IMR-90 (cell line): ENCODE data around the gene USP6NL. TPM values are rescaled to one million over a fixed set of nuclear protein-coding genes. Genes with fewer than 3 reads are reported as not detected.

Experiments
- ATAC-seq: fragments of 200-7000 bp; cut with Tn5 transposase; 2 replicates; pipeline ENCODE4 v1.9.1; 2020; ENCODE audit warnings: low read depth, mild to moderate bottlenecking, moderate library complexity
- BruUV-seq: library from RNA; stranded (reverse); fragments of 400-500 nt; replicated peaks from 2 replicates; lab custom pipeline; 2021; lab: Mats Ljungman, UMichigan
- CTCF ChIA-PET: fragments of 300-600 bp; formaldehyde crosslinking; extraction: SDS; loops from one replicate; lab custom pipeline; 2021; ENCODE audit warnings: antibody characterized with exemption; lab: Yijun Ruan, JAX
- POLR2A ChIA-PET: fragments of 300-600 bp; sonication (Branson Sonifier 250); formaldehyde crosslinking; loops from one replicate; lab custom pipeline; 2022; ENCODE audit warnings: antibody characterized with exemption; ENCODE audit not compliant: unreplicated experiment; lab: Charles Lee
- DNase-seq: peaks from one replicate; pipeline ENCODE4 v3.0.0; 2013
- H2AFZ ChIP-seq: replicated peaks from 2 replicates; pipeline ENCODE3; 2013; ENCODE audit warnings: low read length, mild to moderate bottlenecking; ENCODE audit not compliant: poor library complexity
- H2AK5ac ChIP-seq: 2 replicates; pipeline ENCODE4 v1.6.1; 2013; ENCODE audit warnings: low read depth, low read length, inconsistent platforms
- H2AK9ac ChIP-seq: replicated peaks from 2 replicates; pipeline ENCODE3; 2013; ENCODE audit warnings: mild to moderate bottlenecking, low read depth, low read length, moderate library complexity; ENCODE audit not compliant: poor library complexity
- H2BK120ac ChIP-seq: 2 replicates; pipeline ENCODE4 v1.6.1; 2013; ENCODE audit warnings: low read depth, low read length, inconsistent platforms
- H2BK15ac ChIP-seq: 3 replicates; pipeline ENCODE4 v1.6.1; 2013; ENCODE audit warnings: low read depth, low read length, inconsistent platforms
- H2BK20ac ChIP-seq: 2 replicates; pipeline ENCODE4 v1.6.1; 2013; ENCODE audit warnings: low read depth, mild to moderate bottlenecking, inconsistent platforms, low read length, moderate library complexity
- H2BK5ac ChIP-seq: 2 replicates; pipeline ENCODE4 v1.6.1; 2013; ENCODE audit warnings: mild to moderate bottlenecking, low read depth, low read length, inconsistent platforms; ENCODE audit not compliant: poor library complexity, severe bottlenecking
- H3K14ac ChIP-seq: replicated peaks from 2 replicates; pipeline ENCODE4 v1.6.1; 2013; ENCODE audit warnings: low read depth, low read length, inconsistent platforms
- H3K18ac ChIP-seq: 2 replicates; pipeline ENCODE4 v1.6.1; 2013; ENCODE audit warnings: low read depth, low read length, control low read depth
- H3K23ac ChIP-seq: 2 replicates; pipeline ENCODE4 v1.6.1; 2013; ENCODE audit warnings: low read depth, low read length, inconsistent platforms
- H3K27ac ChIP-seq: 2 replicates; pipeline ENCODE4 v1.5.1; 2013; ENCODE audit warnings: mild to moderate bottlenecking, control low read depth, low read length; ENCODE audit not compliant: insufficient read depth
- H3K27me3 ChIP-seq: 2 replicates; pipeline ENCODE4 v1.6.1; 2013; ENCODE audit warnings: low read length; ENCODE audit not compliant: control insufficient read depth, insufficient read depth
- H3K36me3 ChIP-seq: 2 replicates; pipeline ENCODE4 v1.6.1; 2013; ENCODE audit warnings: low read length, mixed read lengths; ENCODE audit not compliant: control insufficient read depth, insufficient read depth
- H3K4ac ChIP-seq: 2 replicates; pipeline ENCODE4 v1.6.1; 2013; ENCODE audit warnings: low read depth, low read length, inconsistent platforms
- H3K4me1 ChIP-seq: 2 replicates; pipeline ENCODE4 v1.6.1; 2013; ENCODE audit warnings: low read length, mixed read lengths; ENCODE audit not compliant: control insufficient read depth, insufficient read depth
- H3K4me2 ChIP-seq: 2 replicates; pipeline ENCODE4 v1.6.1; 2013; ENCODE audit warnings: low read depth, mild to moderate bottlenecking, control low read depth, low read length, moderate library complexity
- H3K4me3 ChIP-seq: 2 replicates; pipeline ENCODE4 v1.5.1; 2013; ENCODE audit warnings: low read depth, mild to moderate bottlenecking, control low read depth, low read length, moderate library complexity; ENCODE audit not compliant: insufficient read depth
- H3K56ac ChIP-seq: 2 replicates; pipeline ENCODE4 v1.6.1; 2013; ENCODE audit warnings: low read length, inconsistent platforms; ENCODE audit not compliant: insufficient read depth; ENCODE audit errors: extremely low read depth
- H3K79me1 ChIP-seq, 2 experiments: 2 replicates each; pipeline ENCODE4 v1.6.1; 2013; ENCODE audit warnings: low read length in 2 of 2, inconsistent platforms in 1 of 2, low read depth in 1 of 2
- H3K9ac ChIP-seq: 2 replicates; pipeline ENCODE4 v1.6.1; 2013; ENCODE audit warnings: low read depth, low read length, control low read depth
- H3K9me1 ChIP-seq: 2 replicates; pipeline ENCODE4 v1.6.1; 2013; ENCODE audit warnings: low read length, inconsistent platforms; ENCODE audit not compliant: insufficient read depth
- H3K9me3 ChIP-seq: 2 replicates; pipeline ENCODE4 v1.6.1; 2013; ENCODE audit warnings: low read length; ENCODE audit not compliant: control insufficient read depth, insufficient read depth
- H4K20me1 ChIP-seq: 2 replicates; pipeline ENCODE4 v1.6.1; 2013; ENCODE audit warnings: low read length, inconsistent platforms; ENCODE audit not compliant: insufficient read depth
- H4K5ac ChIP-seq: 2 replicates; pipeline ENCODE4 v1.6.1; 2013; ENCODE audit warnings: mild to moderate bottlenecking, low read depth, low read length, control low read depth
- H4K8ac ChIP-seq, 2 experiments: 2 replicates each; pipeline ENCODE4 v1.6.1; 2013; ENCODE audit warnings: low read depth in 2 of 2, low read length in 2 of 2, control low read depth in 1 of 2, inconsistent platforms in 1 of 2
- H4K91ac ChIP-seq: 2 replicates; pipeline ENCODE4 v1.6.1; 2013; ENCODE audit warnings: low read depth, low read length, inconsistent platforms; ENCODE audit not compliant: insufficient read depth
- SMC3 ChIP-seq: fragments of 150-350 bp; IDR thresholded peaks from 2 replicates; pipeline ENCODE4 v1.6.1; 2016; ENCODE audit warnings: low read depth, mild to moderate bottlenecking, antibody characterized with exemption, low read length, moderate library complexity
- WGBS, 2 experiments: methylation state at CpG; one replicate each; pipeline versions ENCODE4 v1.1.5 to v1.1.7; 2013; ENCODE audit warnings: missing lambda C conversion rate in 2 of 2; ENCODE audit not compliant: insufficient read length in 1 of 2; ENCODE audit errors: extremely low coverage in 2 of 2; 5-methylcytosine and 5-hydroxymethylcytosine counted together
- dilution Hi-C: fragments of 300-500 bp; cut with HindIII; formaldehyde crosslinking; loops from one replicate; pipeline ENCODE4 v1.14.3; 2018; ENCODE audit warnings: low sequenced_read_pairs; ENCODE audit not compliant: unreplicated experiment
- in situ Hi-C: fragments of 300-500 bp; cut with MboI; formaldehyde crosslinking; loops from 3 replicates; pipeline ENCODE4 v1.14.3; 2019; ENCODE audit warnings: low sequenced_read_pairs, inconsistent platforms, mixed read lengths
- intact Hi-C: fragments of 100-400 bp; cut with micrococcal nuclease; formaldehyde crosslinking; loops from 2 replicates; pipeline ENCODE4 v1.10.0; 2022
- polyA plus RNA-seq, 3 experiments: library from polyadenylated mRNA; depleted of rRNA; stranded (reverse); fragments of >200 nt; gene quantifications; 2 replicates each; pipeline ENCODE4 v1.2.3, GENCODE V29; 2012; ENCODE audit warnings: low replicate concordance in 1 of 3
- total RNA-seq: library from RNA; depleted of rRNA; stranded (reverse); fragments of >200 nt; gene quantifications from 2 replicates; pipeline ENCODE4 v1.2.3, GENCODE V29; 2012
- TF ChIP-seq, protein P1 (sequence below): fragments of 150-350 bp; IDR thresholded peaks from 2 replicates; pipeline ENCODE4 v1.6.1; 2016; ENCODE audit warnings: low read depth, mild to moderate bottlenecking, low read length, moderate library complexity, borderline replicate concordance
- TF ChIP-seq, protein P2 (sequence below): conservative IDR thresholded peaks from 2 replicates; pipeline ENCODE4 v1.5.1; 2012; ENCODE audit warnings: mild to moderate bottlenecking, low read depth, low read length, improper control_type of control experiment
- TF ChIP-seq, protein P3 (sequence below): fragments of 150-350 bp; IDR thresholded peaks from 2 replicates; pipeline ENCODE4 v1.6.1; 2017; ENCODE audit warnings: mild to moderate bottlenecking, antibody characterized with exemption, low read length, low read depth

USP6NL gene
- total and polyA plus RNA-seq, 2 of the 4 experiments (the other 2 are of a cell fraction): 7.8 to 9.1 TPM

DNA sequence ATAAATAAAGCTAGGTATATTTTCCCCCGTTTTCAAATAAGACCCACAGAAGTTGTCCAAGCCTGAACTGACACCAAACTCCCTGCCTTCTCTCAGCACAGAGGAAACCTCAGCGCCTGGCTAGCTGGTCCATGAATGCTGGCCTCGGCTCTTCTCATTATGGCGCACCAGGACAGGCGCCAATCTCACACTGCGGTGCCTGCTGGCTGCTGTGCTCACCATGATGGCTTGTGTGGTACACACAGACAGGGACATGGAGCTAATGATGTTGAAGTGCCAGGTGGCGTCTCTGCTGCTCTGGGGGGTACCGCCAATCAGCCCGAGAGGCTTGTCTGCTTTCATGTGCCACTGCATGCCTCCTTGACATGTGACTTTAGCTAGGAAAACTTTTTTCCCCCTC lies 43.2 kb upstream of the USP6NL start:
- Histone ChIP-seq H2BK15ac (no peak overlapping the region), H3K14ac (no peak overlapping the region), H3K4me3 (no peak overlapping the region), H2BK5ac (no peak overlapping the region), H2BK120ac (no peak overlapping the region), H2AFZ (no peak overlapping the region), H3K27me3 (peaks cover 3% of the 10 kb centered on the region), H4K91ac (no peak overlapping the region), H3K9me1 (no peaks in the 10 kb centered on the region), H3K23ac (no peak overlapping the region), H2AK5ac (no peak overlapping the region), H2AK9ac (no peak overlapping the region), H3K9me3 (no peaks in the 10 kb centered on the region), H4K5ac (no peak overlapping the region), H4K20me1 (no peaks in the 10 kb centered on the region), H4K8ac (no peak overlapping the region), H3K18ac (no peak overlapping the region), H3K4ac (no peak overlapping the region), H3K9ac (no peak overlapping the region), H3K36me3 (no peaks in the 10 kb centered on the region), H2BK20ac (no peak overlapping the region), H3K4me2 (no peak overlapping the region), H3K79me1 (no peaks in the 10 kb centered on the region), H3K27ac (no peak overlapping the region), H3K56ac (no peak overlapping the region), H3K4me1 (peaks cover under 1% of the 10 kb centered on the region; the same call in 1 of the 2 replicates)
- TF ChIP-seq SMC3: no peak
- TF ChIP-seq, protein P1, sequence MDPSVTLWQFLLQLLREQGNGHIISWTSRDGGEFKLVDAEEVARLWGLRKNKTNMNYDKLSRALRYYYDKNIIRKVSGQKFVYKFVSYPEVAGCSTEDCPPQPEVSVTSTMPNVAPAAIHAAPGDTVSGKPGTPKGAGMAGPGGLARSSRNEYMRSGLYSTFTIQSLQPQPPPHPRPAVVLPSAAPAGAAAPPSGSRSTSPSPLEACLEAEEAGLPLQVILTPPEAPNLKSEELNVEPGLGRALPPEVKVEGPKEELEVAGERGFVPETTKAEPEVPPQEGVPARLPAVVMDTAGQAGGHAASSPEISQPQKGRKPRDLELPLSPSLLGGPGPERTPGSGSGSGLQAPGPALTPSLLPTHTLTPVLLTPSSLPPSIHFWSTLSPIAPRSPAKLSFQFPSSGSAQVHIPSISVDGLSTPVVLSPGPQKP: no peak
- TF ChIP-seq, protein P2, sequence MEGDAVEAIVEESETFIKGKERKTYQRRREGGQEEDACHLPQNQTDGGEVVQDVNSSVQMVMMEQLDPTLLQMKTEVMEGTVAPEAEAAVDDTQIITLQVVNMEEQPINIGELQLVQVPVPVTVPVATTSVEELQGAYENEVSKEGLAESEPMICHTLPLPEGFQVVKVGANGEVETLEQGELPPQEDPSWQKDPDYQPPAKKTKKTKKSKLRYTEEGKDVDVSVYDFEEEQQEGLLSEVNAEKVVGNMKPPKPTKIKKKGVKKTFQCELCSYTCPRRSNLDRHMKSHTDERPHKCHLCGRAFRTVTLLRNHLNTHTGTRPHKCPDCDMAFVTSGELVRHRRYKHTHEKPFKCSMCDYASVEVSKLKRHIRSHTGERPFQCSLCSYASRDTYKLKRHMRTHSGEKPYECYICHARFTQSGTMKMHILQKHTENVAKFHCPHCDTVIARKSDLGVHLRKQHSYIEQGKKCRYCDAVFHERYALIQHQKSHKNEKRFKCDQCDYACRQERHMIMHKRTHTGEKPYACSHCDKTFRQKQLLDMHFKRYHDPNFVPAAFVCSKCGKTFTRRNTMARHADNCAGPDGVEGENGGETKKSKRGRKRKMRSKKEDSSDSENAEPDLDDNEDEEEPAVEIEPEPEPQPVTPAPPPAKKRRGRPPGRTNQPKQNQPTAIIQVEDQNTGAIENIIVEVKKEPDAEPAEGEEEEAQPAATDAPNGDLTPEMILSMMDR: no peak
- TF ChIP-seq, protein P3, sequence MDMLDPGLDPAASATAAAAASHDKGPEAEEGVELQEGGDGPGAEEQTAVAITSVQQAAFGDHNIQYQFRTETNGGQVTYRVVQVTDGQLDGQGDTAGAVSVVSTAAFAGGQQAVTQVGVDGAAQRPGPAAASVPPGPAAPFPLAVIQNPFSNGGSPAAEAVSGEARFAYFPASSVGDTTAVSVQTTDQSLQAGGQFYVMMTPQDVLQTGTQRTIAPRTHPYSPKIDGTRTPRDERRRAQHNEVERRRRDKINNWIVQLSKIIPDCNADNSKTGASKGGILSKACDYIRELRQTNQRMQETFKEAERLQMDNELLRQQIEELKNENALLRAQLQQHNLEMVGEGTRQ: no peak
- dilution Hi-C loops (no loop called here), intact Hi-C loops (no loop called here), in situ Hi-C loops (no loop called here)
- POLR2A ChIA-PET: no interaction called here
- WGBS, 2 experiments: no CpG with 5 or more reads among the region's 9 CpGs
- ATAC-seq: no peak
- no peak for DNase-seq
- no TSS peak for BruUV-seq
- CTCF ChIA-PET: no interaction called here
